DND-41 (cell line): Measurements from ENCODE around the gene OSBPL1A.

ENCODE experiments used
- ATAC-seq: fragments of 200-7000 bp; cut with Tn5 transposase; 3 replicates; pipeline ENCODE4 v1.9.1; 2021; ENCODE audit warnings: low read depth; ENCODE audit not compliant: insufficient read depth
- DNase-seq: peaks from one replicate; pipeline ENCODE4 v3.0.0-alpha.2; 2020
- H2AFZ ChIP-seq: 2 replicates; pipeline ENCODE4 v1.6.0; 2012; ENCODE audit warnings: low read depth, low read length
- H3K27ac ChIP-seq: 2 replicates; pipeline ENCODE4 v1.5.1; 2012; ENCODE audit warnings: low read length, inconsistent platforms
- H3K27me3 ChIP-seq: fragments of 200-600 bp; sonication (generic); 2 replicates; pipeline ENCODE4 v1.6.0; 2012; ENCODE audit warnings: low read length, mild to moderate bottlenecking, inconsistent platforms; ENCODE audit not compliant: insufficient read depth, poor library complexity
- H3K36me3 ChIP-seq: 2 replicates; pipeline ENCODE4 v1.5.1; 2012; ENCODE audit warnings: low read length, inconsistent platforms; ENCODE audit not compliant: insufficient read depth
- H3K4me1 ChIP-seq: 2 replicates; pipeline ENCODE4 v1.5.1; 2012; ENCODE audit warnings: mild to moderate bottlenecking, low read length; ENCODE audit not compliant: insufficient read depth
- H3K4me2 ChIP-seq: 2 replicates; pipeline ENCODE4 v1.6.0; 2012; ENCODE audit warnings: mild to moderate bottlenecking, moderate library complexity, low read length, inconsistent platforms; ENCODE audit not compliant: insufficient read depth
- H3K4me3 ChIP-seq, 2 experiments: fragments of 200-600 bp in 1 of 2; shearing (Covaris generic) in 1 of 2; 2 replicates each; pipeline ENCODE4 v1.5.1; 2012 to 2016; ENCODE audit warnings: inconsistent platforms in 2 of 2, low read length in 2 of 2, mild to moderate bottlenecking in 2 of 2, low read depth in 1 of 2, moderate library complexity in 1 of 2
- H3K79me2 ChIP-seq: 2 replicates; pipeline ENCODE4 v1.6.0; 2012; ENCODE audit warnings: low read length, inconsistent platforms; ENCODE audit not compliant: insufficient read depth
- H3K9ac ChIP-seq: 2 replicates; pipeline ENCODE4 v1.6.0; 2012; ENCODE audit warnings: low read depth, mild to moderate bottlenecking, inconsistent platforms, low read length, moderate library complexity
- H3K9me3 ChIP-seq: 2 replicates; pipeline ENCODE4 v1.5.1; 2012; ENCODE audit warnings: low read length, moderate library complexity, mild to moderate bottlenecking, inconsistent platforms; ENCODE audit not compliant: insufficient read depth, severe bottlenecking
- H4K20me1 ChIP-seq: 2 replicates; pipeline ENCODE4 v1.6.0; 2012; ENCODE audit warnings: low read length; ENCODE audit not compliant: insufficient read depth
- EZH2 ChIP-seq: IDR thresholded peaks from 3 replicates; pipeline ENCODE4 v1.6.1; 2012; ENCODE audit warnings: borderline replicate concordance, low read depth, mild to moderate bottlenecking, moderate library complexity, low read length, inconsistent platforms; ENCODE audit not compliant: severe bottlenecking
- TF ChIP-seq, protein P1 (sequence below): IDR thresholded peaks from 2 replicates; pipeline ENCODE4 v1.5.1; 2012; ENCODE audit warnings: borderline replicate concordance, low read length, moderate library complexity, mild to moderate bottlenecking; ENCODE audit not compliant: poor library complexity, severe bottlenecking; ENCODE audit errors: extremely low read depth

The OSBPL1A gene

GRCh38 chr18:24189007-24189528 is 208.6 kb downstream of the OSBPL1A start:
- Histone ChIP-seq H3K79me2 (no peaks in the 10 kb centered on the region), H3K27me3 (peaks cover 30% of the 10 kb centered on the region), H3K4me2 (no peak overlapping the region), H3K9me3 (no peaks in the 10 kb centered on the region), H3K9ac (no peak overlapping the region), H2AFZ (no peak overlapping the region), H3K36me3 (no peaks in the 10 kb centered on the region), H3K27ac (no peak overlapping the region), H4K20me1 (no peaks in the 10 kb centered on the region), H3K4me1 (no peaks in the 10 kb centered on the region), H3K4me3 (no peak overlapping the region)
- DNase-seq, result no peak
- no peak for ATAC-seq
- TF ChIP-seq, protein P1, sequence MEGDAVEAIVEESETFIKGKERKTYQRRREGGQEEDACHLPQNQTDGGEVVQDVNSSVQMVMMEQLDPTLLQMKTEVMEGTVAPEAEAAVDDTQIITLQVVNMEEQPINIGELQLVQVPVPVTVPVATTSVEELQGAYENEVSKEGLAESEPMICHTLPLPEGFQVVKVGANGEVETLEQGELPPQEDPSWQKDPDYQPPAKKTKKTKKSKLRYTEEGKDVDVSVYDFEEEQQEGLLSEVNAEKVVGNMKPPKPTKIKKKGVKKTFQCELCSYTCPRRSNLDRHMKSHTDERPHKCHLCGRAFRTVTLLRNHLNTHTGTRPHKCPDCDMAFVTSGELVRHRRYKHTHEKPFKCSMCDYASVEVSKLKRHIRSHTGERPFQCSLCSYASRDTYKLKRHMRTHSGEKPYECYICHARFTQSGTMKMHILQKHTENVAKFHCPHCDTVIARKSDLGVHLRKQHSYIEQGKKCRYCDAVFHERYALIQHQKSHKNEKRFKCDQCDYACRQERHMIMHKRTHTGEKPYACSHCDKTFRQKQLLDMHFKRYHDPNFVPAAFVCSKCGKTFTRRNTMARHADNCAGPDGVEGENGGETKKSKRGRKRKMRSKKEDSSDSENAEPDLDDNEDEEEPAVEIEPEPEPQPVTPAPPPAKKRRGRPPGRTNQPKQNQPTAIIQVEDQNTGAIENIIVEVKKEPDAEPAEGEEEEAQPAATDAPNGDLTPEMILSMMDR, result no peak
- no peak for TF ChIP-seq EZH2

GRCh38 chr18:24188120-24188519 is 209.5 kb downstream of the OSBPL1A start:
- Histone ChIP-seq H3K27me3 (peaks cover 30% of the 10 kb centered on the region), H3K9me3 (no peaks in the 10 kb centered on the region), H3K9ac (no peak overlapping the region), H3K4me2 (no peak overlapping the region), H4K20me1 (no peaks in the 10 kb centered on the region), H3K27ac (no peak overlapping the region), H3K36me3 (no peaks in the 10 kb centered on the region), H3K4me1 (no peaks in the 10 kb centered on the region), H3K4me3 (no peak overlapping the region), H3K79me2 (no peaks in the 10 kb centered on the region), H2AFZ (no peak overlapping the region)
- no peak for TF ChIP-seq EZH2
- TF ChIP-seq, protein P1, result no peak
- ATAC-seq (no peak), DNase-seq (no peak)

DNA sequence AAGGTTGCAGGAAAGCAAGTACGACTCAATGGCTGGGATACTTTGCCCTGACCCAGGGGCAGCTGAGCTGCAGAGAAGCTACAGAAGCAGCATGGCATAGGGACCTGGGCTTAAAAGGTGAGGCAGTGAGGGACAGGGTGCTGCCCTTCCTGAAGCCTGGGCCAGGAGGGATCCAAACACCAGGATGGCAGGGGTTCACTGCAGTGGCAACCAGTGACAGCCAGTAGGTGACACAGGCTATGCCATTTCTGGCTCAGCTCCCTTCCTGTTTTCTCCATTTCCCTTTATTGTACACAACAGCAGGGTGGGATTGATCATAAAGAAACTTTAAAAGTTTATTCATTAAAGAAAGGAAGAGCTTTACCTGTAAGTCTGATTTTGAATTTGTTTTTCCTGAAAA is 209.9 kb downstream of the OSBPL1A start:
- Histone ChIP-seq H3K9me3 (no peaks in the 10 kb centered on the region), H3K27me3 (peaks cover 27% of the 10 kb centered on the region), H3K4me3 (no peak overlapping the region), H3K4me2 (no peak overlapping the region), H3K9ac (no peak overlapping the region), H2AFZ (no peak overlapping the region), H3K36me3 (no peaks in the 10 kb centered on the region), H3K4me1 (no peaks in the 10 kb centered on the region), H4K20me1 (no peaks in the 10 kb centered on the region), H3K79me2 (no peaks in the 10 kb centered on the region), H3K27ac (no peak overlapping the region)
- TF ChIP-seq, protein P1, result no peak
- no peak for TF ChIP-seq EZH2
- DNase-seq (no peak), ATAC-seq (no peak)

- H3K27me3 ChIP-seq, result peaks cover 25% of the 10 kb centered on the region
- no peaks in the 10 kb centered on the region for H3K9me3 ChIP-seq
- DNase-seq (no peak), ATAC-seq (no peak)
- H3K9ac ChIP-seq, result no peak overlapping the region
- no peak overlapping the region for H3K27ac ChIP-seq
- H3K4me1 ChIP-seq, result no peaks in the 10 kb centered on the region
- TF ChIP-seq, protein P1, result no peak
- TF ChIP-seq EZH2, result no peak
- H3K4me3 ChIP-seq, result no peak overlapping the region
- no peaks in the 10 kb centered on the region for H3K79me2 ChIP-seq
- no peaks in the 10 kb centered on the region for H4K20me1 ChIP-seq
- no peaks in the 10 kb centered on the region for H3K36me3 ChIP-seq
- H2AFZ ChIP-seq, result no peak overlapping the region
- no peak overlapping the region for H3K4me2 ChIP-seq
Observed at GRCh38 chr18:24187049-24187448, 210.6 kb downstream of the OSBPL1A start.
